ENCODE measurements around the gene EPS8L3.

DNA sequence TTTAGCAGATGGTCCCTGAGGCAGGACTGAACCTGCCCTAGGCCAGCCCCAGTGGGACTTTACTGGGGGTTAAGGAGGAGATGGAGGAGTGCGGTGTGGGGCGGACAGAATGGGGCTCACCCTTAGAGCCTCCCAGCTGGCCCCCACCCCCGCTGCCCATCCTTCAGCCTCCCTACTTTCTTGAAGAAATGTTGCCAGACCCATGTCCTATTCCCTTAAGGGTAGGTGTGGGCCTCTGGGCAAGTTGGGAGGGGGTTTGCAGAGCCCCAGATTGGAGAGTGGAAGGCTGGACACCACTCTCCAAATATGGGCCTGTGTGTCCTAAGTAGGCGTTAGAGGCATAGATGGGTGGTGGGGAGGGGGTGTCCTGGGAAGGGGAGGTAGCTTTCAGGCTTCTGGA is 19.2 kb upstream of the EPS8L3 start:
- no peak for TF ChIP-seq EGR1 (IDR thresholded peaks at IDR 0.05; ENCODE audit: low read depth in 2 of 2)
- TF ChIP-seq, protein P1, sequence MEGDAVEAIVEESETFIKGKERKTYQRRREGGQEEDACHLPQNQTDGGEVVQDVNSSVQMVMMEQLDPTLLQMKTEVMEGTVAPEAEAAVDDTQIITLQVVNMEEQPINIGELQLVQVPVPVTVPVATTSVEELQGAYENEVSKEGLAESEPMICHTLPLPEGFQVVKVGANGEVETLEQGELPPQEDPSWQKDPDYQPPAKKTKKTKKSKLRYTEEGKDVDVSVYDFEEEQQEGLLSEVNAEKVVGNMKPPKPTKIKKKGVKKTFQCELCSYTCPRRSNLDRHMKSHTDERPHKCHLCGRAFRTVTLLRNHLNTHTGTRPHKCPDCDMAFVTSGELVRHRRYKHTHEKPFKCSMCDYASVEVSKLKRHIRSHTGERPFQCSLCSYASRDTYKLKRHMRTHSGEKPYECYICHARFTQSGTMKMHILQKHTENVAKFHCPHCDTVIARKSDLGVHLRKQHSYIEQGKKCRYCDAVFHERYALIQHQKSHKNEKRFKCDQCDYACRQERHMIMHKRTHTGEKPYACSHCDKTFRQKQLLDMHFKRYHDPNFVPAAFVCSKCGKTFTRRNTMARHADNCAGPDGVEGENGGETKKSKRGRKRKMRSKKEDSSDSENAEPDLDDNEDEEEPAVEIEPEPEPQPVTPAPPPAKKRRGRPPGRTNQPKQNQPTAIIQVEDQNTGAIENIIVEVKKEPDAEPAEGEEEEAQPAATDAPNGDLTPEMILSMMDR (IDR thresholded peaks at IDR 0.05; ENCODE audit: low read depth, low read length, missing input control): no peak

Measured in liver (tissue), 3 donors.